ENCODE measurements around the gene MED15. TPM values are rescaled to one million over a fixed set of nuclear protein-coding genes. Genes with fewer than 3 reads are reported as not detected.

MED15 gene
- total and polyA plus RNA-seq, 2 donors from 2014 or later: 31.7 to 102 TPM

GRCh38 chr22:20528405-20528978, 21.1 kb downstream of the MED15 start:
- Histone ChIP-seq H3K4me1 (ENCODE audit: control insufficient read depth in 2 of 3, insufficient read depth in 2 of 3, low read depth in 1 of 3, low read length in 3 of 3) (peaks cover 0 to 34% (median 34%) of the 10 kb centered on the region in 3 donors), H3K27ac (ENCODE audit: low read depth in 2 of 2, low read length in 2 of 2) (no peak overlapping the region)

DNA sequence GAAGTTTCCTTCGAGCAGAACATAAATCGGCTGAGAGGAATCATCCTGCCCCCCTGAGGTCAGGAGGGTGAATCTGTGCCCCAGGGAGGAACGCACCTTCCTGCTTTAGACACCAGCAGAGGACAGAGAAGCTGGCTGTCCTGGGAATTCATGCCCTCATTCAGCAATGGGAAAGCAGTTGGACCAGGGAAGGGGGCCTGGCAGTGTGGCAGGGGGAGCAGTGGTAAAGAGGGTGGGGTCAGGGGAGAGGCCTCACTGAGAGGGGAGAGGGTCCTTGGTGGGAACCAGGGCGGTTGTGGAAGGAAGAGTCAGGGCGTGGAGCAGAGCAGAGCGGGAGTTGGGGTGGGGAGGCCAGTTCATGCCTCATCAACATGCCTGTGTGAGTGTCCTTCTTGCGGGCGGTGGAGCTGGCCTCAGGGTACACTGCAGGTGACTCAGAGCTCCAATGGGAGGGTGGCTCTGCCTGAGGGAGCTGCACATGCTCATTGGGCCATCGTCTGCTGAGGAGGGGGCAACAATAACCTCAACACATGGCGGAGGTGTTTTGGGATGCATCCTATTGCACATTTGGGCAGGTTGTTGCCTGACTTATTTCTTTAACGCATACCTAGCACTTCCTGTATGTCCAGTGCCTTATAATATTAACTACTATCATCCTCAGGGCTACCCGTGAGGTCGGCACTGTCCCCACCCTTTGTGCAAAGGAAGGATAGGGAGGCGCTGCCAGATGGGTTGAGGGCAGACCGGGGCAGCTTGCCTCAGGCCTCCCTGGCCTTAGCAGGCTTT, 23.2 kb downstream of the MED15 start:
- Histone ChIP-seq H3K4me3 (ENCODE audit: low read length in 3 of 3) (no peak overlapping the region), H3K36me3 (ENCODE audit: control insufficient read depth in 2 of 3, insufficient read depth in 3 of 3, low read length in 3 of 3) (peaks cover 0 to 6% (median 0%) of the 10 kb centered on the region in 3 donors), H3K4me1 (ENCODE audit: control insufficient read depth in 2 of 3, insufficient read depth in 2 of 3, low read depth in 1 of 3, low read length in 3 of 3) (peaks cover 0 to 39% (median 37%) of the 10 kb centered on the region in 3 donors), H3K27me3 (ENCODE audit: control insufficient read depth, insufficient read depth, low read length) (no peaks in the 10 kb centered on the region), H3K27ac (ENCODE audit: low read depth in 2 of 2, low read length in 2 of 2) (peak overlapping the region; percentile 67 to 69), H3K9ac (ENCODE audit: low read length in 3 of 3) (peak overlapping the region in 1 of 3 donors; percentile 31), H3K9me3 (ENCODE audit: control insufficient read depth in 2 of 3, insufficient read depth in 1 of 3, low read length in 3 of 3) (no peaks in the 10 kb centered on the region)
- no peak for FAIRE-seq
- DNase-seq: peak in 1 of 5 donors; percentile 38
- TF ChIP-seq, protein P1, sequence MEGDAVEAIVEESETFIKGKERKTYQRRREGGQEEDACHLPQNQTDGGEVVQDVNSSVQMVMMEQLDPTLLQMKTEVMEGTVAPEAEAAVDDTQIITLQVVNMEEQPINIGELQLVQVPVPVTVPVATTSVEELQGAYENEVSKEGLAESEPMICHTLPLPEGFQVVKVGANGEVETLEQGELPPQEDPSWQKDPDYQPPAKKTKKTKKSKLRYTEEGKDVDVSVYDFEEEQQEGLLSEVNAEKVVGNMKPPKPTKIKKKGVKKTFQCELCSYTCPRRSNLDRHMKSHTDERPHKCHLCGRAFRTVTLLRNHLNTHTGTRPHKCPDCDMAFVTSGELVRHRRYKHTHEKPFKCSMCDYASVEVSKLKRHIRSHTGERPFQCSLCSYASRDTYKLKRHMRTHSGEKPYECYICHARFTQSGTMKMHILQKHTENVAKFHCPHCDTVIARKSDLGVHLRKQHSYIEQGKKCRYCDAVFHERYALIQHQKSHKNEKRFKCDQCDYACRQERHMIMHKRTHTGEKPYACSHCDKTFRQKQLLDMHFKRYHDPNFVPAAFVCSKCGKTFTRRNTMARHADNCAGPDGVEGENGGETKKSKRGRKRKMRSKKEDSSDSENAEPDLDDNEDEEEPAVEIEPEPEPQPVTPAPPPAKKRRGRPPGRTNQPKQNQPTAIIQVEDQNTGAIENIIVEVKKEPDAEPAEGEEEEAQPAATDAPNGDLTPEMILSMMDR (IDR thresholded peaks at IDR 0.05; ENCODE audit: borderline replicate concordance, extremely low read depth, insufficient read depth): no peak
- intact Hi-C loops (cut with DNase I): no loop called here

More at GRCh38 chr22:20528405-20528978, 21.1 kb downstream of the MED15 start:
- intact Hi-C loops (cut with DNase I): no loop called here
- Histone ChIP-seq H3K9me3 (ENCODE audit: control insufficient read depth in 2 of 3, insufficient read depth in 1 of 3, low read length in 3 of 3) (no peaks in the 10 kb centered on the region), H3K27me3 (ENCODE audit: control insufficient read depth, insufficient read depth, low read length) (no peaks in the 10 kb centered on the region), H3K4me3 (ENCODE audit: low read length in 3 of 3) (no peak overlapping the region), H3K9ac (ENCODE audit: low read length in 3 of 3) (no peak overlapping the region), H3K36me3 (ENCODE audit: control insufficient read depth in 2 of 3, insufficient read depth in 3 of 3, low read length in 3 of 3) (peaks cover 0 to 6% (median 0%) of the 10 kb centered on the region in 3 donors)
- no peak for DNase-seq
- TF ChIP-seq, protein P1 (IDR thresholded peaks at IDR 0.05; ENCODE audit: borderline replicate concordance, extremely low read depth, insufficient read depth): no peak
- no peak for FAIRE-seq

GRCh38 chr22:20531154-20531403, 23.7 kb downstream of the MED15 start:
- intact Hi-C loops (cut with DNase I): no loop called here

More at GRCh38 chr22:20531154-20531403, 23.7 kb downstream of the MED15 start:
- peaks cover 0 to 6% (median 0%) of the 10 kb centered on the region in 3 donors for H3K36me3 ChIP-seq (ENCODE audit: control insufficient read depth in 2 of 3, insufficient read depth in 3 of 3, low read length in 3 of 3)
- peak overlapping the region; percentile 67 to 69 for H3K27ac ChIP-seq (ENCODE audit: low read depth in 2 of 2, low read length in 2 of 2)
- no peaks in the 10 kb centered on the region for H3K27me3 ChIP-seq (ENCODE audit: control insufficient read depth, insufficient read depth, low read length)
- peaks cover 0 to 39% (median 37%) of the 10 kb centered on the region in 3 donors for H3K4me1 ChIP-seq (ENCODE audit: control insufficient read depth in 2 of 3, insufficient read depth in 2 of 3, low read depth in 1 of 3, low read length in 3 of 3)
- TF ChIP-seq, protein P1 (IDR thresholded peaks at IDR 0.05; ENCODE audit: borderline replicate concordance, extremely low read depth, insufficient read depth): no peak
- no peak overlapping the region for H3K4me3 ChIP-seq (ENCODE audit: low read length in 3 of 3)
- no peaks in the 10 kb centered on the region for H3K9me3 ChIP-seq (ENCODE audit: control insufficient read depth in 2 of 3, insufficient read depth in 1 of 3, low read length in 3 of 3)
- DNase-seq: no peak
- peak overlapping the region in 1 of 3 donors; percentile 31 for H3K9ac ChIP-seq (ENCODE audit: low read length in 3 of 3)
- no peak for FAIRE-seq

Measured in kidney (tissue), 14 donors.